HCT116 (cell line): Measurements from ENCODE around the gene SCRN1. TPM values are rescaled to one million over a fixed set of nuclear protein-coding genes. Genes with fewer than 3 reads are reported as not detected.

Experiments used
- ATAC-seq: fragments of 200-7000 bp; cut with Tn5 transposase; 2 replicates; pipeline ENCODE4 v1.9.1; 2020; ENCODE audit warnings: mild to moderate bottlenecking, moderate library complexity
- BruUV-seq: library from RNA; stranded (reverse); fragments of 400-500 nt; replicated peaks from 2 replicates; lab custom pipeline; 2021; lab: Mats Ljungman, UMichigan
- CTCF ChIA-PET: fragments of 300-600 bp; sonication (Branson Sonifier 250); formaldehyde crosslinking; loops from one replicate; lab custom pipeline; 2021; ENCODE audit warnings: antibody characterized with exemption; lab: Charles Lee
- POLR2A ChIA-PET: fragments of 300-600, 350-600 bp; sonication (Branson Sonifier 250); formaldehyde crosslinking; loops from one replicate; lab custom pipeline; 2021; ENCODE audit warnings: antibody characterized with exemption; lab: Charles Lee
- RAD21 ChIA-PET, 2 experiments: fragments of 300-600 bp; sonication (Branson Sonifier 250); formaldehyde crosslinking; loops; one replicate each; lab custom pipeline; 2023; ENCODE audit warnings: low total read pairs in 2 of 2; ENCODE audit not compliant: uncharacterized antibody in 2 of 2, unreplicated experiment in 2 of 2, low non-redundant PET in 1 of 2; lab: Charles Lee
- DNase-seq: peaks from one replicate; pipeline ENCODE4 v3.0.0-alpha.2; 2010; ENCODE audit warnings: low read depth, low spot score
- H2AFZ ChIP-seq: fragments of 200-600 bp; shearing (Covaris generic), sonication (generic); 2 replicates; pipeline ENCODE4 v1.6.1; 2017; ENCODE audit warnings: low read depth, mixed run types, mixed read lengths, antibody characterized with exemption, low read length; ENCODE audit not compliant: poor library complexity, severe bottlenecking
- H3K27ac ChIP-seq: 2 replicates; pipeline ENCODE4 v1.5.1; 2012; ENCODE audit warnings: low read depth, low read length
- H3K27me3 ChIP-seq: fragments of 200-600 bp; sonication (generic); 2 replicates; pipeline ENCODE4 v1.6.1; 2016; ENCODE audit warnings: mixed run types, low read length, mixed read lengths; ENCODE audit not compliant: insufficient read depth
- H3K36me3 ChIP-seq, 2 experiments: fragments of 200-500 bp in 1 of 2; fragments of 200-600 bp in 1 of 2; sonication (Bioruptor generic) in 1 of 2; sonication (generic) in 1 of 2; 2 replicates each; pipeline versions ENCODE4 v1.5.1 to v1.6.1; 2014 to 2016; ENCODE audit warnings: low read length in 2 of 2, inconsistent platforms in 1 of 2, mixed read lengths in 1 of 2, mixed run types in 1 of 2; ENCODE audit not compliant: insufficient read depth in 2 of 2, control insufficient read depth in 1 of 2
- H3K4me1 ChIP-seq, 2 experiments: fragments of 200-600 bp in 1 of 2; sonication (generic) in 1 of 2; 2 replicates each; pipeline versions ENCODE4 v1.5.1 to v1.6.1; 2012 to 2017; ENCODE audit warnings: low read length in 2 of 2, inconsistent platforms in 1 of 2, mild to moderate bottlenecking in 1 of 2, mixed read lengths in 1 of 2, mixed run types in 1 of 2, moderate library complexity in 1 of 2; ENCODE audit not compliant: insufficient read depth in 2 of 2, control insufficient read depth in 1 of 2
- H3K4me2 ChIP-seq: fragments of 200-600 bp; sonication (generic); 2 replicates; pipeline ENCODE4 v1.6.1; 2017; ENCODE audit warnings: mixed run types, low read length, mixed read lengths
- H3K4me3 ChIP-seq, 2 experiments: fragments of 200-600 bp in 1 of 2; sonication (generic) in 1 of 2; replicated peaks in 1 of 2; 2 replicates each; pipeline ENCODE4 v1.5.1; 2011 to 2016; ENCODE audit warnings: low read length in 2 of 2, control low read depth in 1 of 2, low read depth in 1 of 2, mild to moderate bottlenecking in 1 of 2, mixed read lengths in 1 of 2, mixed run types in 1 of 2
- H3K79me2 ChIP-seq: fragments of 200-600 bp; sonication (generic); 2 replicates; pipeline ENCODE4 v1.6.1; 2017; ENCODE audit warnings: mild to moderate bottlenecking, mixed run types, low read length, moderate library complexity, mixed read lengths; ENCODE audit not compliant: insufficient read depth
- H3K9ac ChIP-seq: fragments of 200-600 bp; sonication (generic); 2 replicates; pipeline ENCODE4 v1.6.1; 2016; ENCODE audit warnings: low read length, mixed read lengths
- H3K9me2 ChIP-seq: fragments of 200-600 bp; sonication (generic), shearing (Covaris generic); 2 replicates; pipeline ENCODE4 v1.6.1; 2017; ENCODE audit warnings: mixed run types, mild to moderate bottlenecking, moderate library complexity; ENCODE audit not compliant: insufficient read depth
- H3K9me3 ChIP-seq, 2 experiments: fragments of 200-500 bp in 1 of 2; fragments of 200-600 bp in 1 of 2; sonication (Bioruptor generic) in 1 of 2; sonication (generic) in 1 of 2; 2 replicates each; pipeline ENCODE4 v1.6.1; 2014 to 2017; ENCODE audit warnings: low read length in 2 of 2, mixed read lengths in 2 of 2, inconsistent platforms in 1 of 2, low read depth in 1 of 2, mild to moderate bottlenecking in 1 of 2, mixed run types in 1 of 2, moderate library complexity in 1 of 2; ENCODE audit not compliant: control insufficient read depth in 1 of 2, insufficient read depth in 1 of 2
- H4K20me1 ChIP-seq: fragments of 200-600 bp; sonication (generic), shearing (Covaris generic); 2 replicates; pipeline ENCODE4 v1.6.1; 2017; ENCODE audit warnings: mixed run types, mild to moderate bottlenecking, moderate library complexity; ENCODE audit not compliant: insufficient read depth
- CBX3 ChIP-seq: IDR thresholded peaks from 2 replicates; pipeline ENCODE4 v1.6.1; 2012; ENCODE audit warnings: low read depth
- CEBPB ChIP-seq: IDR thresholded peaks from 2 replicates; pipeline ENCODE4 v1.6.1; 2012; ENCODE audit warnings: low read depth
- ELF1 ChIP-seq: IDR thresholded peaks from 2 replicates; pipeline ENCODE4 v1.6.1; 2012; ENCODE audit warnings: low read depth, borderline replicate concordance
- EZH2phosphoT487 ChIP-seq: fragments of 200-600 bp; IDR thresholded peaks from 2 replicates; pipeline ENCODE4 v1.6.1; 2018; ENCODE audit warnings: antibody characterized with exemption, borderline replicate concordance
- FOSL1 ChIP-seq: IDR thresholded peaks from 2 replicates; pipeline ENCODE4 v1.6.1; 2012; ENCODE audit warnings: low read depth
- POLR2A ChIP-seq: IDR thresholded peaks from 2 replicates; pipeline ENCODE4 v1.7.0; 2011; ENCODE audit warnings: borderline replicate concordance; ENCODE audit not compliant: insufficient read depth, insufficient read length; ENCODE audit errors: extremely low read depth
- POLR2AphosphoS5 ChIP-seq: IDR thresholded peaks from 2 replicates; pipeline ENCODE4 v1.6.1; 2011; ENCODE audit warnings: mild to moderate bottlenecking, low read depth, low read length, moderate library complexity
- RAD21 ChIP-seq: IDR thresholded peaks from 2 replicates; pipeline ENCODE4 v1.6.1; 2012; ENCODE audit warnings: low read depth, mild to moderate bottlenecking
- SIN3A ChIP-seq: IDR thresholded peaks from 2 replicates; pipeline ENCODE4 v1.6.1; 2012; ENCODE audit warnings: low read depth
- SRF ChIP-seq: IDR thresholded peaks from 2 replicates; pipeline ENCODE4 v1.6.1; 2012; ENCODE audit warnings: low read depth
- TCF7L2 ChIP-seq: IDR thresholded peaks from 2 replicates; pipeline ENCODE4 v1.7.0; 2011; ENCODE audit warnings: borderline replicate concordance, inconsistent platforms; ENCODE audit not compliant: insufficient read depth, insufficient read length; ENCODE audit errors: extremely low read depth
- ZFX ChIP-seq: fragments of 450-650 bp; IDR thresholded peaks from 2 replicates; pipeline ENCODE4 v1.6.1; 2017
- intact Hi-C: fragments of 100-400 bp; cut with micrococcal nuclease; formaldehyde crosslinking; loops from 2 replicates; pipeline ENCODE4 v1.10.0; 2022
- total RNA-seq: library from RNA; stranded (reverse); gene quantifications from one replicate; pipeline ENCODE4 v1.2.1, GENCODE V29; 2021; ENCODE audit not compliant: unreplicated experiment
- TF ChIP-seq, protein P1 (sequence below): IDR thresholded peaks from 2 replicates; pipeline ENCODE4 v1.6.1; 2012
- TF ChIP-seq, protein P2 (sequence below): IDR thresholded peaks from 2 replicates; pipeline ENCODE4 v1.6.1; 2011; ENCODE audit warnings: mild to moderate bottlenecking, low read length, moderate library complexity; ENCODE audit not compliant: insufficient replicate concordance; ENCODE audit errors: extremely low read depth

The SCRN1 gene
- total RNA-seq, 1 experiment from 2014 or later: 76.8 TPM

DNA sequence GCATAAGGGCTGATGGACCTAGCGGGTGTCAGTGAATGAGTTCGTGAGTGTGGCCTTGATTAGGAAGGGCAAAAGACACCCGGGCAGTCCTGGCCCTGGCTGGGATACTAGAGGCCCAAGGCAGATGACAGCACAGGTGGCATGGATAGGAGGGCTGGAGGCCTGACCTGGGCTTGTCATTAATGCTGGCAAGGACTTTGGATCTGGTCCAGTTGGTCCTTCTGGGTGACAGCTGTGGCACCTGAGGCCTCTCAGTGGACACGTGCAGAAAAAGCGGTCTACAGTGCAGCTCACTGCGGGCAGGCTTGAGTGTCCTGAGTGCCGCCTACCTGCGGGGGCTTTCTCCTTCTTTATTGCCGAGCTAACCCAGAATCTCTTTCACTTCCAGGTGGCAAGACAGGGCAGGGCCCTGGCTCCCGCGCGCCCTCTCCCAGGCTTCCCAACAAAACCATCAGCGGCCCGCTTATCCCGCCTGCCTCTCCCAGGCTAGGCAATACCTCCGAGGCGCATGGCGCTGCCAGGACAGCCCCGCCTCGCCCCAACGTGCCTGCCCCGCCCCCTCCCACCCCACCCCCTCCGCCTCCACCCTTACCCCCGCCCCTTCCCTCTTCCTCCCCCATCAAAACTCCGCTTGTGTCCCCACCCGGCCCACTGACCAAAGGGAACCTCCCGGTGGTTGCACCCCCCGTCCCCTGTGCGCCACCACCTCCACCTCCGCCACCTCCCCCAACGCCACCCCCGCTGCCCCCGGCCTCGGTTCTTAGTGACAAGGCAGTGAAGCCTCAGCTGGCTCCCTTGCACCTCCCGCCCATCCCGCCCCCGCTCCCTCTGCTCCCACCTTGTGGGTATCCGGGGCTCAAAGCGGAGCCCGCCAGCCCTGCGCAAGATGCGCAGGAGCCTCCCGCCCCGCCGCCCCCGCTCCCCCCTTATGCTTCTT, 105.9 kb downstream of the SCRN1 start:
- ChIA-PET CTCF (no interaction called here), RAD21 (no interaction called here), POLR2A (interaction anchor here (0.6 kb wide), 1 partner anchor 9 kb away, joined by 3 read pairs; no protein-coding TSS in a partner anchor)
- no peaks in the 10 kb centered on the region for H3K36me3 ChIP-seq
- no peaks in the 10 kb centered on the region for H3K79me2 ChIP-seq
- H3K27me3 ChIP-seq: no peaks in the 10 kb centered on the region
- H4K20me1 ChIP-seq: no peaks in the 10 kb centered on the region
- H3K9ac ChIP-seq: no peak overlapping the region
- intact Hi-C loops: no loop called here
- H3K27ac ChIP-seq: no peak overlapping the region
- DNase-seq: no peak
- ATAC-seq: no peak
- no peaks in the 10 kb centered on the region for H3K9me2 ChIP-seq
- no peaks in the 10 kb centered on the region for H3K4me1 ChIP-seq
- TF ChIP-seq, protein P1, sequence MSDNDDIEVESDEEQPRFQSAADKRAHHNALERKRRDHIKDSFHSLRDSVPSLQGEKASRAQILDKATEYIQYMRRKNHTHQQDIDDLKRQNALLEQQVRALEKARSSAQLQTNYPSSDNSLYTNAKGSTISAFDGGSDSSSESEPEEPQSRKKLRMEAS: no peak
- TF ChIP-seq SRF: no peak
- TF ChIP-seq CBX3: no peak
- no peak for TF ChIP-seq POLR2AphosphoS5
- no peak for TF ChIP-seq TCF7L2
- TF ChIP-seq POLR2A: no peak
- TF ChIP-seq ZFX: no peak
- no peak for TF ChIP-seq ELF1
- no peak for TF ChIP-seq RAD21
- no peak for TF ChIP-seq SIN3A
- no peak for TF ChIP-seq FOSL1
- no peak overlapping the region for H3K4me2 ChIP-seq
- no peak overlapping the region for H2AFZ ChIP-seq
- BruUV-seq: no TSS peak
- no peak overlapping the region for H3K4me3 ChIP-seq
- no peaks in the 10 kb centered on the region for H3K9me3 ChIP-seq

DNA sequence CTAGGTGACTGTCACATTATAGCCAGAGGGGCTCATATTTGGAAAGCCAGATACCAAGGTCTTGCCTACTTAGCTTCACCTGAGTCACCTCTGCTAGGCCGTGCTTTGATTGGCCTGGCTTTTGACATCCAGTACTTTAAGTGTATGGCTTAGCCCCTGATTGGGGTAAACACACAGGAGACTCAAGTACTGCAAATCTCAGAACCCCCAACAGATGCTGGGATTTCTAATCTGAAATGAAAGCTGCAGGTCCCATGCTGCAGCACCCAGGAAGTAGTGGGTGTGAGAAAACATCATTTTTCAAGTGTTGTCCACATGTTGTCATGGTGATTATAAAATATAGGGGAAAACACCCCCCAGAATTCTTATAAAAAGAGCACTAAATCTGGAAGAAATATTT, 107.1 kb downstream of the SCRN1 start:
- no peak for ATAC-seq
- no peaks in the 10 kb centered on the region for H3K79me2 ChIP-seq
- no peak overlapping the region for H2AFZ ChIP-seq
- H3K27me3 ChIP-seq: no peaks in the 10 kb centered on the region
- H3K4me2 ChIP-seq: no peak overlapping the region
- no TSS peak for BruUV-seq
- POLR2A ChIA-PET: no interaction called here
- RAD21 ChIA-PET: no interaction called here
- H3K4me1 ChIP-seq: no peaks in the 10 kb centered on the region
- CTCF ChIA-PET: no interaction called here
- no peaks in the 10 kb centered on the region for H3K9me3 ChIP-seq
- no peak overlapping the region for H3K9ac ChIP-seq
- no peak for TF ChIP-seq CEBPB
- TF ChIP-seq ZFX: no peak
- TF ChIP-seq, protein P2, sequence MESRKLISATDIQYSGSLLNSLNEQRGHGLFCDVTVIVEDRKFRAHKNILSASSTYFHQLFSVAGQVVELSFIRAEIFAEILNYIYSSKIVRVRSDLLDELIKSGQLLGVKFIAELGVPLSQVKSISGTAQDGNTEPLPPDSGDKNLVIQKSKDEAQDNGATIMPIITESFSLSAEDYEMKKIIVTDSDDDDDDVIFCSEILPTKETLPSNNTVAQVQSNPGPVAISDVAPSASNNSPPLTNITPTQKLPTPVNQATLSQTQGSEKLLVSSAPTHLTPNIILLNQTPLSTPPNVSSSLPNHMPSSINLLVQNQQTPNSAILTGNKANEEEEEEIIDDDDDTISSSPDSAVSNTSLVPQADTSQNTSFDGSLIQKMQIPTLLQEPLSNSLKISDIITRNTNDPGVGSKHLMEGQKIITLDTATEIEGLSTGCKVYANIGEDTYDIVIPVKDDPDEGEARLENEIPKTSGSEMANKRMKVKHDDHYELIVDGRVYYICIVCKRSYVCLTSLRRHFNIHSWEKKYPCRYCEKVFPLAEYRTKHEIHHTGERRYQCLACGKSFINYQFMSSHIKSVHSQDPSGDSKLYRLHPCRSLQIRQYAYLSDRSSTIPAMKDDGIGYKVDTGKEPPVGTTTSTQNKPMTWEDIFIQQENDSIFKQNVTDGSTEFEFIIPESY: no peak
- TF ChIP-seq SIN3A: no peak
- no peak for TF ChIP-seq RAD21
- no peak for TF ChIP-seq POLR2AphosphoS5
- TF ChIP-seq EZH2phosphoT487: no peak
- TF ChIP-seq, all 23 proteins: peak for 0
- no peak for DNase-seq
- intact Hi-C loops: no loop called here
- H4K20me1 ChIP-seq: no peaks in the 10 kb centered on the region
- no peaks in the 10 kb centered on the region for H3K9me2 ChIP-seq
- no peak overlapping the region for H3K4me3 ChIP-seq
- H3K36me3 ChIP-seq: no peaks in the 10 kb centered on the region
- H3K27ac ChIP-seq: no peak overlapping the region
